ENCODE data around the gene CEBPG.

The CEBPG gene

DNA sequence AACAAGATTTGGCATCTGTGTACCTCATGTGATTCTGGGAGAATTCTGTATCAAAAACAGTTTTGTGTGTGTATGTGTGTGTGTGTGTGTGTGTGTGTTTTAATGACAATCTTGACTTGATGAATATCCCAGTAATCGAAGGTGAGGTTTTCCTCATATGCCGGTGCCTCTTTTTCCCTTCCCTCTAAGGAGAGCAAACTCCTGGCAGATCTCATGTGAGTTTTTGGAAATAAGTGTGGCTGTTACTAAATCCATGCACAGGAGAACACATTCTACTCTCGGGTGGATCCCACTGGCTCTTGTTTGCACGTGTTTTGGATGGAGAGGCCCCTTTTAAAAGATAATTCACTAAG, 29.0 kb upstream of the CEBPG start:
- no peak overlapping the region for H3K27ac ChIP-seq
- TF ChIP-seq, protein P1, sequence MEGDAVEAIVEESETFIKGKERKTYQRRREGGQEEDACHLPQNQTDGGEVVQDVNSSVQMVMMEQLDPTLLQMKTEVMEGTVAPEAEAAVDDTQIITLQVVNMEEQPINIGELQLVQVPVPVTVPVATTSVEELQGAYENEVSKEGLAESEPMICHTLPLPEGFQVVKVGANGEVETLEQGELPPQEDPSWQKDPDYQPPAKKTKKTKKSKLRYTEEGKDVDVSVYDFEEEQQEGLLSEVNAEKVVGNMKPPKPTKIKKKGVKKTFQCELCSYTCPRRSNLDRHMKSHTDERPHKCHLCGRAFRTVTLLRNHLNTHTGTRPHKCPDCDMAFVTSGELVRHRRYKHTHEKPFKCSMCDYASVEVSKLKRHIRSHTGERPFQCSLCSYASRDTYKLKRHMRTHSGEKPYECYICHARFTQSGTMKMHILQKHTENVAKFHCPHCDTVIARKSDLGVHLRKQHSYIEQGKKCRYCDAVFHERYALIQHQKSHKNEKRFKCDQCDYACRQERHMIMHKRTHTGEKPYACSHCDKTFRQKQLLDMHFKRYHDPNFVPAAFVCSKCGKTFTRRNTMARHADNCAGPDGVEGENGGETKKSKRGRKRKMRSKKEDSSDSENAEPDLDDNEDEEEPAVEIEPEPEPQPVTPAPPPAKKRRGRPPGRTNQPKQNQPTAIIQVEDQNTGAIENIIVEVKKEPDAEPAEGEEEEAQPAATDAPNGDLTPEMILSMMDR (conservative IDR thresholded peaks at IDR 0.05) = no peak

DNA sequence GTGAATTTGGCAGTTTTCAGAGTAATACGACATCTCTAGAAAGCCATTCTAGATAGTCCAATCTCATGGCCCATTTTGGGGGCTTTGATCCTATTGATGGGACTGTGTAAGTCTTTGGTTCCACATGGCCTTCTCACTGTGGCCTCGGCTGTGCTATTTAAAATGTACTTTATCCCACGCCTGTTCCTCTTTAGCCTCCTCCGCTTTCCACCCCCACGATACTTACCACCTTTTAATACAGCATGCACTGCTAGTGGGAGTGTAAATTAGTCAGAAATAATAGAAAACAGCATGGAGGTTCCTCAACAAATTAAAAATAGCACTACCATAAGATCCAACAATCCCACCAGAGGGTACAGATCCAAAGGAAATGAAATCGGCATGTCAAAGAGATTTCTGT, 28.3 kb upstream of the CEBPG start:
- TF ChIP-seq, protein P1 (conservative IDR thresholded peaks at IDR 0.05) = no peak
- no peak overlapping the region for H3K27ac ChIP-seq

DNA sequence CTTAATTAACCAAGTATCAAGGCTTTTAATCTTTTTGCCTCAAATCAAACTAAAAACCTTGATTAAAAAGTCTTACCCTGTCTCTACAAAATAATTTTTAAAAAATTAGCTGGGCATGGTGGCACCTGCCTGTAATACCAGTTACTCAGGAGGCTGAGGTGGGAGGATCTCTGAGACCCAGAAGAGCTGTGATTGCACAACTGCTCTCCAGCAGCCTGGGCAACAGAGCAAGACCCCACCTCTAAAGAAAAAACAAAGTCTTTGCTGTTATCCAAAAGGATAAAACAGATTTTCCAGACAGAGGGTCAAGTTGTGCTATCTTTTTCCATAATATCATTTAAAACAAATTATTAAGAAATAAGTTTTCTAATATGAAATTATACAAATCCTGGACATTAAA, 26.8 kb upstream of the CEBPG start:
- H3K27ac ChIP-seq = no peak overlapping the region
- TF ChIP-seq, protein P1 (conservative IDR thresholded peaks at IDR 0.05) = no peak

DNA sequence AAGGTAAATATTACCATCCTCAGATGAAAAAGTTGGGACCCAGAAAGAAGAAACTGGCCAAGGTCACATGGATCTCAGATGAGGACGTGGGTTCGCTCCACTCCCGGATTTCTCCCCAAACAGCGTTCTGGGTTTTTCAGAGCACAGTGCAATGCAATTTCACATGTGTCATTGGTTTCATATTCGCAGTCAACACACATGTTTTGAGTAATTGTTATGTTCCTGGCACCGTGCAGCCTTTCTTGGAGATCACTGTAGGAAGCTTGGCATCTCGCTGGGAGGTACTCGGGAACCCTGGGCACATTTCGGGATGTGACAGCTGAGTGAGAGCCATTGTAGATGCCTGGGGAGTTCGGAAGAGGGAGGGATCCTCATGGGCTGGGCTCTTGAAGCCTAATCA, 26.2 kb upstream of the CEBPG start:
- H3K27ac ChIP-seq = no peak overlapping the region
- TF ChIP-seq, protein P1 (conservative IDR thresholded peaks at IDR 0.05) = no peak

DNA sequence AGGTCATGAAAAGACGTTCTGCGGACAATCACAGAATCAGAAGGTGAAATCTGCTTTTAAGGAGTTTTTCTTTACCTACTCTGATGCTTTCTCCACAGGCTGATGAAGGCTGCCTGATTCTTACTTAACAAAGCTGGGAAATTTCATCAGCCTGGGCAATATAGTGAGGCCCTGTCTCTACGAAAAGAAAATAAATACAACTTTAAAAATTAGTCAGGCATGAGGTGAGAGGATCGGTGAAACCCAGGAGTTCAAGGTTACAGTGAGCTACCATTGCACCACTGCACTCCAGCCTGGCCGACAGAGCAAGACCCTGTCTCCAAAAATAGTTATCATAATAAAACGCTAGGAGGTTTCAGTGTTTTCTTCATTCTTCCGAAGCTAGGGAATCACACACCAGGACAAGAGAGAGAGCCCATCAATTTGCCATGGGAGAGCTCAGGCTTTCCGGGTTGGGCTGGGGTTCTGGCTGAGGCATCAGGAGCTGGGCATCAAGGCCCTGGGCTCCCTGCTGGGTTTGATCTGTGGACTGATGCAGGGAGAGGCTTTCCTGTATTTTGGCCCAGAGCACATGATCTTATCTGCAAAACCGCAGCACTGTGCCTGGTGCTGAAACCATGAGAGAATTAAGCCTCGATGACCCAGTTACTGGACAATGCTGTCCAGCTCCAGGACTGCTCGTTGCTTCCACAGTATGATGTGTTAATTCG, 25.1 kb upstream of the CEBPG start:
- TF ChIP-seq, protein P1 (conservative IDR thresholded peaks at IDR 0.05) = no peak
- no peak overlapping the region for H3K27ac ChIP-seq

DNA sequence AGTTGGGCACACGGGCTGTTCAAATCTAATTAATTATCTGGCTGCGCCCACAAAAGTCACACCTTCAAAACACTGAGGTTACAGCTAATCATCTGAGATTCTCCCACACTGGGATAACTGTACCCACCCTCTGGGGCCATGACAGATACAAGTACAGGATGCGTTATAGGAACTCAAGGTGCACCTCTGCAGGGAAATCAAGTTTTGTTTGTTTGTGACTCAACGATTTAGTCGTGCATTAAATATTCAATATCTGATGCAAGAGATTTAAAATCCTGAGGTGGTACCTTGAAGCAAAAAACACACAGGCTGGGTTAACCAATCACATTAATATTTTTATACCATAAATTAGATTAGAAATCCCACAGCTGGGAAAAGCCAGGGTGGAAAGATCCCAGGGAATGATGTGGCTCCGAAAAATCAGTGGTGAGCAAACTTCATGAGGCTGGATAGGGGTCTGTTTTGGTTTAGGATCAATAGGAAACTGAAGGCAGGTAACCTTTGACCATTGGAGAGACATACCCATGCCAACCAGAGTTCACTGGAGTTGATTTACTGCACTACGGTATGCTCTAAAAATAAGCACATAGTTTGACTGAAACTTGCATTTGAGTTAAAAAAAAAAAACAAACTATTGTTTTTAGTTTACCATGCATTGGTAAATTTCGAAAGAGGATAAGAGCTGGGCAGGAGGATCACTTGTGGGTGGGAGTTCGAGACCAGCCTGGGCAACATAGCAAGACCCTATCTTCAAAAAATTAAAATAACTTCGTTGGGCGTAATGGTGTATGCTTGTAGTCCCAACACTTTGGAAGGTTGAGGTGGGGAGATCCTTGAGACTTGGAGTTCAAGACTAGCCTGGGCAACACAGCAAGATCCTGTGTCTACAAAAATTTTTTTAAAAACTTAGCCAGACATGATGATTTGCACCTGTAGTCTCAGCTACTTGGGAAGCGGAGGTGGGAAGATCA, 23.9 kb upstream of the CEBPG start:
- no peak overlapping the region for H3K27ac ChIP-seq
- TF ChIP-seq, protein P1 (conservative IDR thresholded peaks at IDR 0.05) = no peak

DNA sequence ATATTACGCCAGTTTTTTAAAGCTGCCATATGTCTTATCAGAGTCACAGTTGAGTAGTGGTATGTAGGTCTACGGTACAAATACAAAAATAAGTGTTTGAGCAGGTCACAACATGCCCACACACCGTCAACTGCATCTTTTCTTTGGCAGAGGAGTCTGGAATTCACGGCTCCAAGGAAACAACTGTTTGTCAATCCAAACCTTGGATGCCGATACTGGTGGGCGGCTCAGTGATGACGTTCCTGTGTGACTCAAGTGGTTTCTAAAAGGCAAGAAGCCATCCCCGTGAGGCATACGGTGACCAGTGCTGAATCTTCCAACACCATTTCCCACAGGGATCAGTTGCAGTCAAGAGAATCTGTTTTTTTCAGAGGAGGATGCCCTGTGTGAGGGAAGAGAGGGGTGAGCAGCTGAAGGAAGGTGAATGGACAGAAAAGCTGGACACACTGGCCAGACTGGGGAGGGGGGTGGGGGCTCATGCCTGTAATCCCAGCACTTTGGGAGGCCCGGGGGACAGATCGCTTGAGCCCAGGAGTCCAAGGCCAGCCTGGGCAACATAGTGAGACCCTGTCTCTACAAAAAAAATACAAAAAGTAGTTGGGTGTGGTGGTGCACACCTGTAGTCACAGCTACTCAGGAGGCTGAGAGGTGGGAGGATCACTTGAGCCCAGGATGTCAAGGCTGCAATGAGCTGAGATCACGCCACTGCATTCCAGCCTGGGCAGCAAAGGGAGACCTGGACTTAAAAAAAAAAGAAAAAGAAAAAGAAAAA, 22.8 kb upstream of the CEBPG start:
- TF ChIP-seq, protein P1 (conservative IDR thresholded peaks at IDR 0.05) = no peak
- no peak overlapping the region for H3K27ac ChIP-seq

Data from VCaP (cell line).